MCF 10A (cell line): ENCODE data around the gene OR13C8. TPM values are rescaled to one million over a fixed set of nuclear protein-coding genes. Genes with fewer than 3 reads are reported as not detected.

Experiments
- BruUV-seq: library from RNA; stranded (reverse); fragments of 400-500 nt; replicated peaks from 2 replicates; lab custom pipeline; 2021; lab: Mats Ljungman, UMichigan
- CTCF ChIA-PET: fragments of 300-600 bp; sonication (Branson Sonifier 250); formaldehyde crosslinking; extraction: SDS; loops from one replicate; lab custom pipeline; 2021; ENCODE audit warnings: antibody characterized with exemption, inconsistent platforms; lab: Yijun Ruan, JAX
- POLR2A ChIA-PET: fragments of 300-600, 350-650 bp; sonication (Branson Sonifier 250); formaldehyde crosslinking; extraction: SDS; loops from one replicate; lab custom pipeline; 2020; ENCODE audit warnings: antibody characterized with exemption, inconsistent platforms; lab: Yijun Ruan, JAX
- DNase-seq: peaks from one replicate; pipeline ENCODE4 v3.0.0-alpha.2; 2018; ENCODE audit not compliant: unreplicated experiment
- H3K27ac Mint-ChIP-seq: one replicate; pipeline ENCODE4 v1.8.0; 2022; ENCODE audit warnings: mild to moderate bottlenecking, low read depth, mixed read lengths; ENCODE audit not compliant: unreplicated experiment
- H3K27me3 Mint-ChIP-seq: one replicate; pipeline ENCODE4 v1.8.0; 2022; ENCODE audit warnings: mixed read lengths; ENCODE audit not compliant: insufficient read depth, unreplicated experiment
- H3K36me3 Mint-ChIP-seq: one replicate; pipeline ENCODE4 v1.8.0; 2022; ENCODE audit warnings: mild to moderate bottlenecking, moderate library complexity, mixed read lengths; ENCODE audit not compliant: insufficient read depth, unreplicated experiment
- H3K4me1 Mint-ChIP-seq: one replicate; pipeline ENCODE4 v1.8.0; 2022; ENCODE audit warnings: mixed read lengths; ENCODE audit not compliant: insufficient read depth, unreplicated experiment
- H3K4me3 Mint-ChIP-seq: one replicate; pipeline ENCODE4 v1.8.0; 2022; ENCODE audit warnings: mild to moderate bottlenecking, moderate library complexity, mixed read lengths; ENCODE audit not compliant: unreplicated experiment
- H3K9me3 Mint-ChIP-seq: one replicate; pipeline ENCODE4 v1.8.0; 2022; ENCODE audit warnings: mixed read lengths; ENCODE audit not compliant: unreplicated experiment
- intact Hi-C: fragments of 100-400 bp; cut with micrococcal nuclease; formaldehyde crosslinking; loops from 2 replicates; pipeline ENCODE4 v1.14.1; 2022
- total RNA-seq: library from RNA; stranded (reverse); gene quantifications from 2 replicates; pipeline ENCODE4 v1.2.3, GENCODE V29; 2022
- TF ChIP-seq, protein P1 (sequence below): fragments of 200-600 bp; IDR thresholded peaks from one replicate; pipeline ENCODE4 v1.8.0; 2022; ENCODE audit warnings: antibody characterized with exemption, mild to moderate bottlenecking; ENCODE audit not compliant: unreplicated experiment

Gene OR13C8
- total RNA-seq, 1 experiment from 2014 or later: not detected

DNA sequence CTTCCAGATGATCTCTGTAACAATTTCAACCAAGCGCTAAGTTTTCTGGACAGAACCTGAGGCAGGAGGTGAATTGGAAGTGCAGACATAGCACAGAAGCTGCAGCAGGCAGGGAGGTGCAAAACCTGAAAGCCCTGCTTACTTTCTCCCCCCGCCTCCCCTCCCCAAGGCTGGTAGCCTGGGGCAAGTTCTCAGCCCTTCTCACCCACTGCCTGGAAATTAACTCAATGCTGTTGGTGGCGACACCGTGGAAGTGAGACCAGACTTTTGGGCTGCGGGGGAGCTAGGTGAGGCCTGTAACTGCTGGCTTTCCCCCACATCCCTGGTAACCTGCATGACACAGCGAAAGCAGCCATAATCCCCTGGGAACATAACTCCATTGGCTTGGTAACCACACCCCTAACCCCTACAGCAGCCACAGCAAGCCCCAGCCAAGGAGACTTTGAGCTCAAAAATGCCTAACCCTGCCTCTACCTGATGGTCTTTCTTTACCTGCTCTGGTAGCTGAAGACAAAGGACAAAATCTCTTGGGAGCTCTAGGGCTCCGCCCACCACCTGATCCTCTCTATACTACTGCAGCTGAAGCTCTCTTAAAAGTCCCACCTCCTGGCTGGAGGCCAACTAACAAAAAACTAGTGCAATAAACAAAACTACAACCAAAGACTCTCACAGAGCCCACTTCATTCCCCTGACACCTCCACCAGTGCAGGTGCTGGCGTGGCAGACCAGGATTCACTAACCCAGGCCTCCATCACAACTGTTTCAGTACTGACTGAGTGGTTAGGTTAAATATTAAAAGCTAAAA, 11.9 kb upstream of the OR13C8 start:
- no peak overlapping the region for H3K27ac Mint-ChIP-seq
- H3K9me3 Mint-ChIP-seq: peaks cover 6% of the 10 kb centered on the region
- TF ChIP-seq, protein P1, sequence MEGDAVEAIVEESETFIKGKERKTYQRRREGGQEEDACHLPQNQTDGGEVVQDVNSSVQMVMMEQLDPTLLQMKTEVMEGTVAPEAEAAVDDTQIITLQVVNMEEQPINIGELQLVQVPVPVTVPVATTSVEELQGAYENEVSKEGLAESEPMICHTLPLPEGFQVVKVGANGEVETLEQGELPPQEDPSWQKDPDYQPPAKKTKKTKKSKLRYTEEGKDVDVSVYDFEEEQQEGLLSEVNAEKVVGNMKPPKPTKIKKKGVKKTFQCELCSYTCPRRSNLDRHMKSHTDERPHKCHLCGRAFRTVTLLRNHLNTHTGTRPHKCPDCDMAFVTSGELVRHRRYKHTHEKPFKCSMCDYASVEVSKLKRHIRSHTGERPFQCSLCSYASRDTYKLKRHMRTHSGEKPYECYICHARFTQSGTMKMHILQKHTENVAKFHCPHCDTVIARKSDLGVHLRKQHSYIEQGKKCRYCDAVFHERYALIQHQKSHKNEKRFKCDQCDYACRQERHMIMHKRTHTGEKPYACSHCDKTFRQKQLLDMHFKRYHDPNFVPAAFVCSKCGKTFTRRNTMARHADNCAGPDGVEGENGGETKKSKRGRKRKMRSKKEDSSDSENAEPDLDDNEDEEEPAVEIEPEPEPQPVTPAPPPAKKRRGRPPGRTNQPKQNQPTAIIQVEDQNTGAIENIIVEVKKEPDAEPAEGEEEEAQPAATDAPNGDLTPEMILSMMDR: no peak
- H3K36me3 Mint-ChIP-seq: no peaks in the 10 kb centered on the region
- DNase-seq: no peak
- ChIA-PET CTCF (interaction anchor here (0.6 kb wide), 1 partner anchor 72 kb away, joined by 3 read pairs; no protein-coding TSS in a partner anchor), POLR2A (no interaction called here)
- BruUV-seq: no TSS peak
- intact Hi-C loops: no loop called here
- H3K4me3 Mint-ChIP-seq: no peak overlapping the region
- peaks cover 10% of the 10 kb centered on the region for H3K4me1 Mint-ChIP-seq
- no peaks in the 10 kb centered on the region for H3K27me3 Mint-ChIP-seq

DNA sequence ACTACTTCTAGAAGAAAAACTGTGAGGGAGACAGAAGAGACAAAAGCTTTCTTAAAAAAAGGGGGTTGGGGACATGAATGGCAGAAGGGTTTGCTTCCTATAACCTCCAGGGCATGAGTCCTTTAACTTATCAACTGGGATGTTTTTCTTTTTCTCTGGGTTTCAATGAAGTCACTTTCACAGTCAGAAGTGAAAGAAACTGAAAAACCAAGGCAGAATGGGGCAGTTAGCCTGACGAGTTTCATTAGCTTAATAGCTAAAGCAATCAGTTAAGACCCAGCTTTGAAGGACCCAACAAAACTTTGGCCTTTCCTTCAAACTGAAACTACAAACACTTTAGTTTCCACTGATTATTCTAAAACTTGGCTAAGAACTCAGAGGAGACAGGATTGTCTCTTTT, 4.6 kb upstream of the OR13C8 start:
- ChIA-PET CTCF (interaction anchor here (0.6 kb wide), 1 partner anchor 68 kb away, joined by 3 read pairs; no protein-coding TSS in a partner anchor), POLR2A (interaction anchor here (0.7 kb wide), 1 partner anchor 235 kb away, joined by 3 read pairs; no protein-coding TSS in a partner anchor)
- TF ChIP-seq, protein P1: no peak
- Mint-ChIP-seq H3K9me3 (peaks cover 2% of the 10 kb centered on the region), H3K27ac (no peak overlapping the region), H3K4me1 (no peaks in the 10 kb centered on the region), H3K4me3 (no peak overlapping the region), H3K36me3 (no peaks in the 10 kb centered on the region), H3K27me3 (no peaks in the 10 kb centered on the region)
- DNase-seq: no peak
- BruUV-seq: no TSS peak
- intact Hi-C loops: no loop called here

DNA sequence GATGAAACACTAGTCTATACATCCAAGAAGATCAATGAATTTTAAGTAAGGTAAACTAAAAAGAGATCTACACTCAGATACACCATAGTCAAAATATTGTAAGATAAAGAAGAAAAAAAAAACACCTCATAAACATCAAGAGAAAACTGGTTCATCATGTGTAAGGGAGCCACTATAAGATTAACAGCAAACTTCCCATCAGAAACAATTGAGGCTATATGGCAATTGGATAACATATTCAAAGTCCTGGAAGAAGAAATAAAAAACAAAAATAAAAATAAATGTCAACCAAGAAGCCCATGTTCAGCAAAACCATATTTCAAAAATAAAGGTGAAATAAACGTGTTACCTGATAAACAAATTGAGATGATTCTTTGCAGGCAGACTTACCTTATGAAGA, 3.6 kb downstream of the OR13C8 start:
- Mint-ChIP-seq H3K27me3 (no peaks in the 10 kb centered on the region), H3K9me3 (peaks cover 19% of the 10 kb centered on the region), H3K4me3 (no peak overlapping the region), H3K27ac (no peak overlapping the region), H3K36me3 (no peaks in the 10 kb centered on the region), H3K4me1 (no peaks in the 10 kb centered on the region)
- DNase-seq: no peak
- BruUV-seq: no TSS peak
- POLR2A ChIA-PET: no interaction called here
- TF ChIP-seq, protein P1: no peak
- CTCF ChIA-PET: no interaction called here
- intact Hi-C loops: no loop called here

DNA sequence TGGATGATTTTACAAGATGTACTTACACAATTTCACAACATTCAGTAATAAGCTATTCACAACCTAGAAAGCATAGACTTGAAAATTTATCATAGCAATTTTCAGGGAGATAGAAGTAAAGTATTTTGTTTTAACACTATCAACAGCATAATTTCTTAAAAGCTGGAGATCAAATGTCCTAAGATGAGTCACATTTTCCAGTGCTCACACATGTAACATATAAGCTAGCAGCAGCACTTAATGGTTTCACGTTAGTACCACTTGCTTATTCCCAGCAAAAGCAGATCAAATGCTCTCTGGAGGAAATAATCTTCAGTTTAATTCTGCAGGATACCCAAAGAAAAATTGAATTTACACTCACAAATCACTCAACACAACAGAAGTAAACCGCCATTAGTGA, 6.5 kb downstream of the OR13C8 start:
- H3K4me3 Mint-ChIP-seq: no peak overlapping the region
- BruUV-seq: no TSS peak
- H3K9me3 Mint-ChIP-seq: peaks cover 19% of the 10 kb centered on the region
- H3K27me3 Mint-ChIP-seq: no peaks in the 10 kb centered on the region
- no peak overlapping the region for H3K27ac Mint-ChIP-seq
- TF ChIP-seq, protein P1: no peak
- no peaks in the 10 kb centered on the region for H3K36me3 Mint-ChIP-seq
- DNase-seq: no peak
- ChIA-PET CTCF (no interaction called here), POLR2A (interaction anchor here (1.3 kb wide), 1 partner anchor 32 kb away, joined by 3 read pairs; no protein-coding TSS in a partner anchor)
- no peaks in the 10 kb centered on the region for H3K4me1 Mint-ChIP-seq
- intact Hi-C loops: no loop called here
